Activated gamma-delta T cell treated with anti-CD3 and anti-CD28 coated beads, Interleukin-2, amount 50 U/mL, for 16 hours (primary cell): ENCODE measurements around the gene IL1RAP.
"Not testable (repeated sequence)": the region's sequence is repeated elsewhere in the genome, so short reads cannot be mapped to it uniquely, and the experiment has no call there.

Experiments
- DNase-seq: peaks from one replicate; pipeline ENCODE4 v3.0.0-alpha.2; 2020; ENCODE audit warnings: low read depth

Gene IL1RAP

DNA sequence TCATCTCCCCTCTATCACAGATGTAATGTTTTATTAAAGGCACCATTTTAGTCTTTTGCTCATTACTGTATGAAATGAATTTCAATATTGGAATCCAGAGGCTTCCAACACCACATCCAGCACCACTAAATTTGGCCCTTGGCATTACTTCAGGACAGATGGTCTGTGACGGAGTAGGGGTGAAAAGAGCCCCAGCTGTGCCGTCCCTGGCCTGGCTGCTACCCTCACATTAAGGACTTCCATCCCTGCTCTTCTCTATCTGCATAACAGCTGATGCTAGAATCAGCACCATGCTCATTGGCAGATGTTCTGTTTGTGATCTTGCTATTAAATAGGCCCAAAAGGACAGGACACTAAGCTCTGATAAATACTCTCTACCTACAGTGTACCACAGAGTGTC lies 152.9 kb downstream of the IL1RAP start:
- DNase-seq: no peak

- no peak for DNase-seq
Measured at GRCh38 chr3:190671658-190672057, 157.8 kb downstream of the IL1RAP start.

- no peak for DNase-seq
Measured at GRCh38 chr3:190673148-190673547, 159.3 kb downstream of the IL1RAP start.

DNA sequence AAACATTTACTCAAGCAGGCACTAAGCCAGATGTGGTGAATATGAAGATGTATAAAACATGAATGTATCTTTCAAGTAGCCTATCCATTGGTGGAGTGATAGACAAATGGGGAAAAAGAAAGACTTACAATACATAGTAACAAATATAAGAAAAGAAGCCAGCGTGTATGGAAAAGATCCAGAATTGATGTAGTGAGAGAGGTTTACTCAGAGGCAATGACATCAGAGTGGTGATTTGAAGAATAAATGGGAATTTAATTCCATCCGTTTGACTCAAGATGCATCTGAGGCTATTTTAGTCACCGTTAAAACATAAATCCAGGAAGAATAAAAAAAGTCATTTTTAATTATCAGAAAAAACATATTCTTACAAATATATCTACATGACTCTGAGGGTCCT lies 162.6 kb downstream of the IL1RAP start:
- no peak for DNase-seq

GRCh38 chr3:190677001-190677400 lies 163.1 kb downstream of the IL1RAP start:
- no peak for DNase-seq

DNA sequence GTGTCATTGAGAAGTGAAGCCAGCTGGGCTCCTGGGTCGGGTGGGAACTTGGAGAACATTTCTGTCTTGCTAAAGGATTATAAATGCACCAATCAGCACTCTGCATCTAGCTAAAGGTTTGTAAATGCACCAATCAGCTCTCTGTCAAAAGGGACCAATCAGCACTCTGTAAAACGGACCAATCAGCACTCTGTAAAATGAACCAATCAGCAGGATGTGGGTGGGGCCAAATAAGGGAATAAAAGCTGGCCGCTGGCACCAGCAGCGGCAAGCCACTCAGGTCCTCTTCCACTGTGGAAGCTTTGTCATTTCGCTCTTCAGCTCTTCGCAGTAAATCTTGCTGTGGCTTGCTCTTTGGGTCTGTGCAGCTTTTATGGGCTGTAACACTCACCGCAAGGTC lies 164.0 kb downstream of the IL1RAP start:
- not testable (repeated sequence) for DNase-seq

- no peak for DNase-seq
Measured at GRCh38 chr3:190680691-190681090, 166.8 kb downstream of the IL1RAP start.

DNA sequence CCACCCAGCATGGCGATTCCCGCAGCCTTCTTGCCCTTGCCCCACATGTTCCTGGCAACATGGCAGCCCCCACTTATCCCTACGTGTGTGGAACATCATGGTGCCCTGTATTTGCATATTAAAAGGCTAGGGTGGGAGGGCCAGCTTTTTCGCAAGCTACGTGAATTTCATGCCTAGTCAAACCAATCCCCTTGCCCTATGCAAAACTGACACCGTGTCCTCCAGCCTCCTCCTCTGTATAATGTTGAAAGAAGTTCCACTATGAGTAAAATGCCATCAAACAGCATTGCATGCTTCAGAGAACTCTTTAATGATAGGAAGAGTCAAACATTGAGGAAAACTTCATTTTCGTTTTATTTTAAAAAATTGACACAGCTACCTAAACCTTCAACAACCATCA lies 170.9 kb downstream of the IL1RAP start:
- DNase-seq: no peak

- no peak for DNase-seq
Measured at GRCh38 chr3:190686011-190686410, 172.1 kb downstream of the IL1RAP start.

- DNase-seq: no peak
Measured at GRCh38 chr3:190690246-190690645, 176.4 kb downstream of the IL1RAP start.

- no peak for DNase-seq
Measured at GRCh38 chr3:190692256-190692655, 178.4 kb downstream of the IL1RAP start.

GRCh38 chr3:190694335-190695001 lies 180.6 kb downstream of the IL1RAP start:
- no peak for DNase-seq

- no peak for DNase-seq
Measured at GRCh38 chr3:190695225-190695624, 181.3 kb downstream of the IL1RAP start.

DNA sequence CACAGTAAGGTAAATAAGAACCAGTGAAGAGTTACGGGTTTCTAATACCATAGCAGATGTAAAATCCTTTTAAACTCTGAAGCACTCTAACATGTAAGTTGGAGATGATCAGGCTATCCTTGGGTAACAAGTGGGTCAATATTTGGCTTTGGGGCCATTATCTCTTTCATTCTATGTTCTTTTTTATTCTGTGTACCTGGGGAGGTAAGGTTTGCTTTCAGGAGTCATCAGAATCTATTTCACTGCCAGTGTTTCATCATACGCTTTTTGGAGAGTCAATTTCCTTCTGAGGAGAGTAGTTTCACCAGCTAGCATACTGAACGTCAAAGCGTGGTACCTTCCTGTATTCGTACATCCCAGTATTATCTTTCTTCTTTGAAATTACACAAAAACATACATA lies 182.1 kb downstream of the IL1RAP start:
- DNase-seq: no peak

DNA sequence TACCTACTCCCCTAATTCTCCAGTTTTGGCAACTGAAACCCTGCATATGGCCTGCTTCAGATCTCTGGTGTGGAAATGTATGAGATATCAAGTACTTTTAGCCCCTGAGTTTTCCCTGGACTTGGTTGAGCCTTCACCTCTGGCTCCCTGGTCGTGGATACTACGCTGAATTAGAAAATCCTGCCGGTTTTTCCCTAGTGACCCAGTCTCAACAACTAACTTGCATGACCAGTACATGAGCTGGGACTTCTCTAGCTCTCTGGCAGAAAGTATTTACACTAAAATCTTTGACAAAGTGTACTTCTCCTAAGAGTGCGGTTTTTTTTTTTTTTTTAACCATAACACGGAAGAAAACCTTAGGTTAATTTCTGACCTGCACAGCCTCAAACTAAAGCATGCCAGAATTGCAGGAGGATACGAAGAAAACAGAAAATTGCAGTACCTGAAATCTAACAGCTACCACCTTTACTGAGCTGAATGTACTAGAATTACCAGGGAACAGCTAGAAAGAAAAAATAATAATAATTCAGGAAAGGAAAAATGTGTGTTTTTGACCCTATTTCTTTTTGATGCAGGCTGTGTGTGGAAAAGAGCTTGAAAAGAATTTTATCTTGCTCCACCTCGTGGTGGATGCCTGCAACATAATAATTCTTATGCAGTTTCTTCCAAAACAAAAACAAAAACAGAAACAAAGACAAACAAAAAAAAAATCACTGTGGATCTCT lies 183.1 kb downstream of the IL1RAP start:
- DNase-seq: no peak

- DNase-seq: no peak
Measured at GRCh38 chr3:190697502-190697830, 183.6 kb downstream of the IL1RAP start.

DNA sequence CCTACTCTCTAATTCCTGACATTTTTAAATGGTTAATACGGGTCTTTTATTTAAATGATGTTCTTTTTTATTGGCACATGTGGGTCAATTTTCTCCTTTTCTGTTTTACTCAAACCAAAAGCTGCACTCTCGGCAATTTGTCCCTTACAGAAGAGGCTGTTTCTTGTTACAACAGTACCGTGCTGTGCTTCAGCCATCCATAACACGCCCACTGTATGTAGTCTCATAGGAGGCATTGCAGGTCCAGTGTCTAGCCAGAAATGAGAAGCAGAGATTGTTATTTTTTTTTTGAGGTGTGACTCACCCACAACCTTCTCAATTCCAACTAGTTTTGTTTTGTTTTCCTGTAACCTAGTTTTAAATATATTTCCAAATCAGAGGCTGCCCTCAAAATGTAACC lies 184.0 kb downstream of the IL1RAP start:
- no peak for DNase-seq

GRCh38 chr3:190699776-190700175 lies 185.9 kb downstream of the IL1RAP start:
- no peak for DNase-seq

- DNase-seq: no peak
Measured at GRCh38 chr3:190701096-190701532, 187.2 kb downstream of the IL1RAP start.

- no peak for DNase-seq
Measured at GRCh38 chr3:190706582-190706981, 192.7 kb downstream of the IL1RAP start.
